Heart right ventricle (tissue), 16 donors: ENCODE results near the gene C14orf119. TPM values are rescaled to one million over a fixed set of nuclear protein-coding genes. Genes with fewer than 3 reads are reported as not detected.
A peak's percentile ranks its signal among the peaks of the same experiment; 100 is the strongest.

Experiments used
- ATAC-seq, 8 donors: fragments of 200-7000 bp; cut with Tn5 transposase; one replicate each; pipeline ENCODE4 v1.9.1; 2020; ENCODE audit warnings: mild to moderate bottlenecking in 8 of 8, moderate library complexity in 8 of 8, moderate number of reproducible peaks in 1 of 8
- DNase-seq, 2 donors: peaks; one replicate each; pipeline ENCODE4 v3.0.0-alpha.2; 2020
- H3K27ac ChIP-seq, 10 donors: fragments of 200-600 bp; sonication (generic) in 2 of 10; one replicate each; pipeline versions ENCODE4 v1.5.0 to v1.8.0; 2020 to 2022; ENCODE audit warnings: mild to moderate bottlenecking in 3 of 10
- H3K27me3 ChIP-seq, 7 donors: fragments of 200-600 bp; one replicate each; pipeline ENCODE4 v1.8.0; 2021 to 2022; ENCODE audit warnings: mild to moderate bottlenecking in 2 of 7
- H3K36me3 ChIP-seq, 9 donors: fragments of 200-600 bp; sonication (generic) in 1 of 9; one replicate each; pipeline versions ENCODE4 v1.5.0 to v1.8.0; 2020 to 2022; ENCODE audit warnings: mild to moderate bottlenecking in 2 of 9
- H3K4me1 ChIP-seq, 9 donors: fragments of 200-600 bp; sonication (generic) in 1 of 9; one replicate each; pipeline versions ENCODE4 v1.5.0 to v1.8.0; 2020 to 2022; ENCODE audit warnings: mild to moderate bottlenecking in 4 of 9
- H3K4me3 ChIP-seq, 10 donors: fragments of 200-600 bp; sonication (generic) in 2 of 10; one replicate each; pipeline versions ENCODE4 v1.5.0 to v1.8.0; 2020 to 2022; ENCODE audit warnings: mild to moderate bottlenecking in 7 of 10, moderate library complexity in 2 of 10
- H3K9me3 ChIP-seq, 11 donors: fragments of 200-600 bp in 10 of 11; sonication (generic) in 2 of 11; one replicate each; pipeline versions ENCODE4 v1.5.0 to v1.8.0; 2013 to 2022; ENCODE audit warnings: mild to moderate bottlenecking in 2 of 11, control low read depth in 1 of 11, moderate library complexity in 1 of 11
- CTCF ChIP-seq, 9 donors: fragments of 200-600 bp; sonication (generic) in 2 of 9; IDR thresholded peaks; one replicate each; pipeline versions ENCODE4 v1.5.0 to v1.8.0; 2021 to 2022; ENCODE audit warnings: antibody characterized with exemption in 9 of 9, mild to moderate bottlenecking in 5 of 9, moderate library complexity in 1 of 9
- WGBS, 2 donors: extraction: QIAGEN DNeasy Blood & Tissue Kit; methylation state at CpG; one replicate each; pipeline ENCODE4 v1.1.7; 2013; ENCODE audit warnings: inconsistent platforms in 1 of 2; 5-methylcytosine and 5-hydroxymethylcytosine counted together
- intact Hi-C, 10 donors: fragments of 100-400 bp; cut with DNase I; formaldehyde crosslinking; loops; one replicate each; pipeline versions ENCODE4 v1.11.1 to v1.14.2; 2022
- polyA plus RNA-seq, 2 donors: library from polyadenylated mRNA; stranded (reverse); fragments of 200-250 nt; gene quantifications; one replicate each; pipeline ENCODE4 v1.2.3, GENCODE V29; 2013
- total RNA-seq, 10 donors: library from RNA; stranded (reverse); fragmentation: NEBNext Ultra II Directional in 3 of 10; extraction: Animal tissue kit (Norgen Biotek cat#: 25700) in 3 of 10; gene quantifications; one replicate each; pipeline versions ENCODE4 v1.2.1 to v1.2.4, GENCODE V29; 2021 to 2023
- donor health status: Arrhythmogenic right ventricular cardiomyopathy.
- donor health status: ischemic (EF 13 %, LVEDD 7.1; RV severe dilation, severe dysfunction).
- donor health status: healthy with polysubstance abuse.
- donor health status: DM: no; HTN: yes; CAD: no.
- donor health status: DM: no; HTN: no; CAD: no.
- donor health status: ischemic (EF 25% LVEDD 6.9; RV normal size, moderate dysfunction).
- donor health status: ischemic (EF 25% LVEDD 5.7; RV mildly dilated, moderate dysfunction).
- donor health status: healthy.
- donor health status: DM: yes; HTN: yes; CAD: no.
- donor health status: Ischemic cardiomyopathy.
- donor health status: ischemic (EF 35%, LVEDD 5.7; RV mildly dilated, moderate dysfunction).
- donor health status: nonischemic (EF 11% LVEDD 7.7; RV severe dilation, severe dysfunction).
- donor health status: DM: yes; HTN: yes; CAD: no.
- donor health status: PGD.
- donor health status: ischemic (EF 29% LVEDD 5.4; RV normal size, mild dysfunction).
- donor health status: nonischemic (EF 23%, LVEDD 6.1; RV moderate dilation, normal function).

Gene C14orf119
- total and polyA plus RNA-seq, 12 donors: 9.8 to 43.3 (median 28.4) TPM

- H3K4me3 ChIP-seq: peak overlapping the region in 9 of 10 donors; percentile 64 to 91 (median 74)
- ATAC-seq (peak in 7 of 8 donors; percentile 32 to 64 (median 56)), DNase-seq (peak; percentile 54 to 60)
- peaks cover 0 to 34% (median 29%) of the 10 kb centered on the region in 9 donors for H3K36me3 ChIP-seq
- intact Hi-C loops: loop anchor here in 5 of 10 donors (2.0 to 10.0 kb wide), 4 partner anchors 69 to 502 kb away; no protein-coding TSS in a partner anchor
- peaks cover 0 to 28% (median 18%) of the 10 kb centered on the region in 9 donors for H3K4me1 ChIP-seq
- TF ChIP-seq CTCF (IDR thresholded peaks at IDR 0.05): peak; percentile 38 to 78 (median 68)
- H3K27me3 ChIP-seq: no peaks in the 10 kb centered on the region
- 14 to 15% methylated on average over 17 of the region's 17 CpGs for WGBS, 2 donors
- no peaks in the 10 kb centered on the region for H3K9me3 ChIP-seq
- H3K27ac ChIP-seq: peak overlapping the region in 3 of 10 donors; percentile 1 to 65 (median 35)
These were observed 39.0 kb upstream of the C14orf119 start for GRCh38 chr14:23056145-23056955.

DNA sequence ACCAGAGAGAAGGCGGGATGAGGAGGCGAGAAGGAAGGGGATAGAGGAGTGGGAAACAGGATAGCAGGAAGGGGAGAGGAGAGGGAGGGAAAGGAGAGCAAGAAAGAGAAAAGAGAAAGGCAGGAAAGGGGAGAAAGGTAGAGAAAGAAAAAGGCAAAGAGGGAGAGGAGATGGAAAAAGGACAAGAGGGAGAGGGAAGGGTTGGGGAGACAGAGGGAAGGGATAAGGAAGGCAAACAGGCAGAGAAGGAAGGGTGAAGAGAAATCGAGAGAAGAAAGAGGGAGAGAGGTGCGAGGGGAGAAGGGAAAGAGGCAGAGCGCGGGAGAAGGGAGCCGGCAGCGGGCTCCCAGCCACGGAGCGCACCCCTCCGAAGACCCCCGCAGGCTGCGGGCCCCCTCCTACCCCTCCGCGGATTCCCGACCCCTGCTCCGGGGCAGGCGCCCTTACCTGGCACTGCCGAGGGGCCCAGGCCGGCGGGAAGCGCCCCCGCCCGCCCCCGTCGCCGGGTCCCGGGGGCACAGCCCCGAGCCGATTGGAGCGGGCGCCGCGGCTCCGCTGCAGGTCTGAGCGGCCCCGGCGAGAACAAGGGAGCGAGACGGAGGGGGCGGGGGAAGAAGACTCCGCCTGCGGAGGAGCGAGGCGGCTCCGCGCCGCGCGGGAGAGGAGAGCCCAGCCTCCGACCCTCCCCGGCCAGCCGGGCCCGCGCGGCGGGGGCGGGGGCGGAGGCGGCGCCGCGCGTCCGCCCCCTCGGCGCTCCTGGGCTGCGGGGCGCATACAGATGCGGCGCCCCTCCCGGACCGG lies 38.1 kb upstream of the C14orf119 start, which contains the start of gene CDH24:
CDH24 (minus strand) TSS at position 565 of the 801 bp plus-strand sequence. CDS start 1,787 bp downstream, outside the sequence.
- H3K4me3 ChIP-seq: peak within 1 kb of the TSS; percentile 48 to 91 (median 72)
- H3K9me3 ChIP-seq: no peaks in the 10 kb centered on the region
- peaks cover 1 to 33% (median 21%) of the 10 kb centered on the region in 9 donors for H3K4me1 ChIP-seq
- 3 to 5% methylated on average over 27 to 72 of the region's 73 CpGs for WGBS, 2 donors
- intact Hi-C loops: loop anchor here in 5 of 10 donors (2.0 to 10.0 kb wide), 4 partner anchors 70 to 502 kb away; no protein-coding TSS in a partner anchor
- DNase-seq (peak; percentile 61 to 76), ATAC-seq (peak; percentile 5 to 84 (median 48))
- peak within 1 kb of the TSS in 8 of 10 donors; percentile 39 to 68 (median 62) for H3K27ac ChIP-seq
- peak in 1 of 9 donors; percentile 8 for TF ChIP-seq CTCF (IDR thresholded peaks at IDR 0.05)
- peaks cover 0 to 42% (median 34%) of the 10 kb centered on the region in 9 donors for H3K36me3 ChIP-seq
- H3K27me3 ChIP-seq: no peaks in the 10 kb centered on the region

GRCh38 chr14:23057757-23058653 lies 37.3 kb upstream of the C14orf119 start:
- H3K36me3 ChIP-seq: peaks cover 0 to 50% (median 43%) of the 10 kb centered on the region in 9 donors
- WGBS, 2 donors: 1 to 2% methylated on average over 46 to 51 of the region's 51 CpGs
- DNase-seq: peak; percentile 88

More at GRCh38 chr14:23057757-23058653, 37.3 kb upstream of the C14orf119 start:
- no peaks in the 10 kb centered on the region for H3K27me3 ChIP-seq
- H3K9me3 ChIP-seq: no peaks in the 10 kb centered on the region
- peak overlapping the region in 8 of 10 donors; percentile 39 to 68 (median 54) for H3K27ac ChIP-seq
- intact Hi-C loops: loop anchor here (1.0 to 10.0 kb wide), 8 partner anchors 63 to 503 kb away; no protein-coding TSS in a partner anchor
- H3K4me3 ChIP-seq: peak overlapping the region; percentile 48 to 91 (median 72)
- TF ChIP-seq CTCF (IDR thresholded peaks at IDR 0.05): peak; percentile 94 to 98 (median 96)
- peak; percentile 63 to 84 (median 80) for ATAC-seq
- H3K4me1 ChIP-seq: peaks cover 5 to 41% (median 25%) of the 10 kb centered on the region in 9 donors
